A549 (cell line): ENCODE data around the gene RIOK1.
"Not testable (repeated sequence)": the region's sequence is repeated elsewhere in the genome, so short reads cannot be mapped to it uniquely, and the experiment has no call there.

Source experiments
- MYC ChIP-seq: IDR thresholded peaks from 2 replicates; pipeline ENCODE4 v1.6.1; 2012; ENCODE audit warnings: mild to moderate bottlenecking, inconsistent platforms, low read length, improper control_type of control experiment, borderline replicate concordance
- NPAS2 ChIP-seq: fragments of 250-450 bp; sonication (Bioruptor Pico); IDR thresholded peaks from 2 replicates; pipeline ENCODE4 v1.8.0; 2022; ENCODE audit warnings: mild to moderate bottlenecking, moderate library complexity, borderline replicate concordance
- POLR2A ChIP-seq: IDR thresholded peaks from 2 replicates; pipeline ENCODE4 v1.6.1; 2012; ENCODE audit warnings: mild to moderate bottlenecking, low read length
- TP53 ChIP-seq: fragments of 250-450 bp; sonication (Bioruptor Pico); IDR thresholded peaks from 2 replicates; pipeline ENCODE4 v1.5.0; 2021; ENCODE audit warnings: mild to moderate bottlenecking, moderate library complexity
- TF ChIP-seq, protein P1 (sequence below): fragments of >200 bp; sonication (Bioruptor Twin); formaldehyde crosslinking; IDR thresholded peaks from 3 replicates; pipeline ENCODE4 v1.5.1; 2016
- TF ChIP-seq, protein P2 (sequence below): fragments of 250-450 bp; sonication (Bioruptor Pico); IDR thresholded peaks from 2 replicates; pipeline ENCODE4 v1.5.0; 2021; ENCODE audit warnings: mild to moderate bottlenecking, moderate library complexity, borderline replicate concordance

DNA sequence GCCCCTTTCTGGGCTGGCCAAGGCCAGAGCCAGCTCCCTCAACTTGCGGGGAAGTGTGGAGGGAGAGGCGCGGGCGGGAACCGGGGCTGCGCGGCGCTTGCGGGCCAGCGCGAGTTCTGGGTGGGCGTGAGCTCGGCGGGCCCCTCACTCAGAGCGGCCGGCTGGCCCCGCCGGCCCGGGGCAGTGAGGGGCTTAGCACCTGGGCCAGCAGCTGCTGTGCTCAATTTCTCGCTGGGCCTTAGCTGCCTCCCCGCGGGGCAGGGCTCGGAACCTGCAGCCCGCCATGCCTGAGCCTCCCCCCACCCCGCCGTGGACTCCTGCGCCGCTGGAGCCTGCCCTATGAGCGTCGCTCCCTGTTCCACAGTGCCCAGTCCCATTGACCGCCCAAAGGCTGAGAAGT lies 66.7 kb downstream of the RIOK1 start:
- TF ChIP-seq MYC; POLR2A; TP53 (CRISPR knock-in tag); NPAS2 (CRISPR knock-in tag): not testable (repeated sequence)
- TF ChIP-seq, protein P1, sequence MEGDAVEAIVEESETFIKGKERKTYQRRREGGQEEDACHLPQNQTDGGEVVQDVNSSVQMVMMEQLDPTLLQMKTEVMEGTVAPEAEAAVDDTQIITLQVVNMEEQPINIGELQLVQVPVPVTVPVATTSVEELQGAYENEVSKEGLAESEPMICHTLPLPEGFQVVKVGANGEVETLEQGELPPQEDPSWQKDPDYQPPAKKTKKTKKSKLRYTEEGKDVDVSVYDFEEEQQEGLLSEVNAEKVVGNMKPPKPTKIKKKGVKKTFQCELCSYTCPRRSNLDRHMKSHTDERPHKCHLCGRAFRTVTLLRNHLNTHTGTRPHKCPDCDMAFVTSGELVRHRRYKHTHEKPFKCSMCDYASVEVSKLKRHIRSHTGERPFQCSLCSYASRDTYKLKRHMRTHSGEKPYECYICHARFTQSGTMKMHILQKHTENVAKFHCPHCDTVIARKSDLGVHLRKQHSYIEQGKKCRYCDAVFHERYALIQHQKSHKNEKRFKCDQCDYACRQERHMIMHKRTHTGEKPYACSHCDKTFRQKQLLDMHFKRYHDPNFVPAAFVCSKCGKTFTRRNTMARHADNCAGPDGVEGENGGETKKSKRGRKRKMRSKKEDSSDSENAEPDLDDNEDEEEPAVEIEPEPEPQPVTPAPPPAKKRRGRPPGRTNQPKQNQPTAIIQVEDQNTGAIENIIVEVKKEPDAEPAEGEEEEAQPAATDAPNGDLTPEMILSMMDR: not testable (repeated sequence)
- TF ChIP-seq, protein P2, sequence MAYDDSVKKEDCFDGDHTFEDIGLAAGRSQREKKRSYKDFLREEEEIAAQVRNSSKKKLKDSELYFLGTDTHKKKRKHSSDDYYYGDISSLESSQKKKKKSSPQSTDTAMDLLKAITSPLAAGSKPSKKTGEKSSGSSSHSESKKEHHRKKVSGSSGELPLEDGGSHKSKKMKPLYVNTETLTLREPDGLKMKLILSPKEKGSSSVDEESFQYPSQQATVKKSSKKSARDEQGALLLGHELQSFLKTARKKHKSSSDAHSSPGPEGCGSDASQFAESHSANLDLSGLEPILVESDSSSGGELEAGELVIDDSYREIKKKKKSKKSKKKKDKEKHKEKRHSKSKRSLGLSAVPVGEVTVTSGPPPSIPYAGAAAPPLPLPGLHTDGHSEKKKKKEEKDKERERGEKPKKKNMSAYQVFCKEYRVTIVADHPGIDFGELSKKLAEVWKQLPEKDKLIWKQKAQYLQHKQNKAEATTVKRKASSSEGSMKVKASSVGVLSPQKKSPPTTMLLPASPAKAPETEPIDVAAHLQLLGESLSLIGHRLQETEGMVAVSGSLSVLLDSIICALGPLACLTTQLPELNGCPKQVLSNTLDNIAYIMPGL (CRISPR knock-in tag): not testable (repeated sequence)
